ENCODE measurements around the gene STIM2.

Gene STIM2

GRCh38 chr4:26827798-26828197 lies 32.8 kb upstream of the STIM2 start:
- H3K9me2 ChIP-seq (replicated peaks; ENCODE audit: low read depth, low read length), result no peaks in the 10 kb centered on the region

GRCh38 chr4:26829018-26829417 lies 31.6 kb upstream of the STIM2 start:
- Histone ChIP-seq H3K9ac (ENCODE audit: low read depth, low read length, poor library complexity, severe bottlenecking) (no peak overlapping the region), H3K4me3 (ENCODE audit: low read length, poor library complexity, severe bottlenecking) (no peak overlapping the region), H3K9me2 (replicated peaks; ENCODE audit: low read depth, low read length) (no peaks in the 10 kb centered on the region), H3K4me1 (ENCODE audit: insufficient read depth, low read length, poor library complexity, severe bottlenecking) (no peaks in the 10 kb centered on the region), H3K4me2 (ENCODE audit: low read depth, low read length, poor library complexity, severe bottlenecking) (no peak overlapping the region), H3K27me3 (ENCODE audit: insufficient read depth, low read length, poor library complexity, severe bottlenecking) (peaks cover 56% of the 10 kb centered on the region), H3K9me3 (ENCODE audit: insufficient read depth, low read depth, low read length) (peaks cover 1% of the 10 kb centered on the region; the same call in 1 of the 2 replicates), H3F3A (ENCODE audit: low read depth) (no peaks in the 10 kb centered on the region), H3K79me2 (ENCODE audit: insufficient read depth, low read length) (no peaks in the 10 kb centered on the region), H2AFZ (ENCODE audit: low read length) (no peak overlapping the region), H4K20me1 (ENCODE audit: insufficient read depth, low read length, poor library complexity, severe bottlenecking) (no peaks in the 10 kb centered on the region), H3K36me3 (ENCODE audit: insufficient read depth, low read length) (no peaks in the 10 kb centered on the region)
- TF ChIP-seq CTCF (conservative IDR thresholded peaks at IDR 0.05; ENCODE audit: low read length) (no peak), EZH2phosphoT487 (IDR thresholded peaks at IDR 0.05; ENCODE audit: borderline replicate concordance) (no peak)

More at GRCh38 chr4:26827798-26828197, 32.8 kb upstream of the STIM2 start:
- H3K4me1 ChIP-seq (ENCODE audit: insufficient read depth, low read length, poor library complexity, severe bottlenecking), result peaks cover under 1% of the 10 kb centered on the region
- H3F3A ChIP-seq (ENCODE audit: low read depth), result no peaks in the 10 kb centered on the region
- H2AFZ ChIP-seq (ENCODE audit: low read length), result no peak overlapping the region
- H3K9ac ChIP-seq (ENCODE audit: low read depth, low read length, poor library complexity, severe bottlenecking), result no peak overlapping the region
- TF ChIP-seq CTCF (conservative IDR thresholded peaks at IDR 0.05; ENCODE audit: low read length) (no peak), EZH2phosphoT487 (IDR thresholded peaks at IDR 0.05; ENCODE audit: borderline replicate concordance) (no peak)
- no peak overlapping the region for H3K4me3 ChIP-seq (ENCODE audit: low read length, poor library complexity, severe bottlenecking)
- no peak overlapping the region for H3K4me2 ChIP-seq (ENCODE audit: low read depth, low read length, poor library complexity, severe bottlenecking)
- H3K27me3 ChIP-seq (ENCODE audit: insufficient read depth, low read length, poor library complexity, severe bottlenecking), result peaks cover 67% of the 10 kb centered on the region
- H3K79me2 ChIP-seq (ENCODE audit: insufficient read depth, low read length), result no peaks in the 10 kb centered on the region
- H3K9me3 ChIP-seq (ENCODE audit: insufficient read depth, low read depth, low read length), result peaks cover 11% of the 10 kb centered on the region; the same call in 1 of the 2 replicates
- H3K36me3 ChIP-seq (ENCODE audit: insufficient read depth, low read length), result no peaks in the 10 kb centered on the region
- H4K20me1 ChIP-seq (ENCODE audit: insufficient read depth, low read length, poor library complexity, severe bottlenecking), result no peaks in the 10 kb centered on the region

- Histone ChIP-seq H3K9ac (ENCODE audit: low read depth, low read length, poor library complexity, severe bottlenecking) (no peak overlapping the region), H3K27me3 (ENCODE audit: insufficient read depth, low read length, poor library complexity, severe bottlenecking) (peaks cover 51% of the 10 kb centered on the region), H3K36me3 (ENCODE audit: insufficient read depth, low read length) (no peaks in the 10 kb centered on the region), H3K4me3 (ENCODE audit: low read length, poor library complexity, severe bottlenecking) (no peak overlapping the region), H4K20me1 (ENCODE audit: insufficient read depth, low read length, poor library complexity, severe bottlenecking) (no peaks in the 10 kb centered on the region), H3K9me3 (ENCODE audit: insufficient read depth, low read depth, low read length) (no peaks in the 10 kb centered on the region), H3F3A (ENCODE audit: low read depth) (no peaks in the 10 kb centered on the region), H3K4me1 (ENCODE audit: insufficient read depth, low read length, poor library complexity, severe bottlenecking) (no peaks in the 10 kb centered on the region), H2AFZ (ENCODE audit: low read length) (no peak overlapping the region), H3K79me2 (ENCODE audit: insufficient read depth, low read length) (no peaks in the 10 kb centered on the region), H3K4me2 (ENCODE audit: low read depth, low read length, poor library complexity, severe bottlenecking) (no peak overlapping the region), H3K9me2 (replicated peaks; ENCODE audit: low read depth, low read length) (no peaks in the 10 kb centered on the region)
- TF ChIP-seq CTCF (conservative IDR thresholded peaks at IDR 0.05; ENCODE audit: low read length) (no peak), EZH2phosphoT487 (IDR thresholded peaks at IDR 0.05; ENCODE audit: borderline replicate concordance) (no peak)
Observed at GRCh38 chr4:26830033-26830432, 30.6 kb upstream of the STIM2 start.
